ENCODE measurements around the gene SHD.

DNA sequence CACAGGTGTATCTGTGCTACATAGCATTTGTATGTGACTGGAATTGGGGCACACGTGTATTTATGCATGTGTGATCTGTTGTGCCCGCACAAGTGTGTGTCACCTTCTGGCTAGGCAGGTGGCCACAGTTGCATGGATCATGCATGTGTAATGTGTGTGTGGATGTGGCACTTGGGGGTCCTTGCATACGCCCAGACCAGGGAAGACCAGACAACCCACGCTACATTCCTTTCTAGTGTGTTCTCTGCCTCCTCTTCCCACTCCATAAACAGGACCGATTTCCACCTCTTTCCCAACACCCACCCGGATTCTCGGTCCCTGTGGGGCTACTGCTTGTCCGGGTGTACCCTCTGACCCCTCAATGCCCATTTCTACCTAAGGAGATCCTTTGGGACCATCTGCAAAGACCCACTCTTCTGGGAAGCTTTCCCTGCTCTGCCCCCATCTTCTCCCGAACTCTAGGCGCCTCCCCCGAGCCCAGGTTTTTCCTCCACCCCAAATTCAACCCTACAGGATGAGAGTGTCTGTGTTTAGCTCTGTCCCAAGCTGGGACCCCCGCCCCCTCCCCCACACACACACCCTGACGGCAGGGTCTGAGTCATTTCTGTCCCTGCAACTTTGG lies 47.3 kb downstream of the SHD start:
- TF ChIP-seq, protein P1, sequence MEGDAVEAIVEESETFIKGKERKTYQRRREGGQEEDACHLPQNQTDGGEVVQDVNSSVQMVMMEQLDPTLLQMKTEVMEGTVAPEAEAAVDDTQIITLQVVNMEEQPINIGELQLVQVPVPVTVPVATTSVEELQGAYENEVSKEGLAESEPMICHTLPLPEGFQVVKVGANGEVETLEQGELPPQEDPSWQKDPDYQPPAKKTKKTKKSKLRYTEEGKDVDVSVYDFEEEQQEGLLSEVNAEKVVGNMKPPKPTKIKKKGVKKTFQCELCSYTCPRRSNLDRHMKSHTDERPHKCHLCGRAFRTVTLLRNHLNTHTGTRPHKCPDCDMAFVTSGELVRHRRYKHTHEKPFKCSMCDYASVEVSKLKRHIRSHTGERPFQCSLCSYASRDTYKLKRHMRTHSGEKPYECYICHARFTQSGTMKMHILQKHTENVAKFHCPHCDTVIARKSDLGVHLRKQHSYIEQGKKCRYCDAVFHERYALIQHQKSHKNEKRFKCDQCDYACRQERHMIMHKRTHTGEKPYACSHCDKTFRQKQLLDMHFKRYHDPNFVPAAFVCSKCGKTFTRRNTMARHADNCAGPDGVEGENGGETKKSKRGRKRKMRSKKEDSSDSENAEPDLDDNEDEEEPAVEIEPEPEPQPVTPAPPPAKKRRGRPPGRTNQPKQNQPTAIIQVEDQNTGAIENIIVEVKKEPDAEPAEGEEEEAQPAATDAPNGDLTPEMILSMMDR (IDR thresholded peaks at IDR 0.05; ENCODE audit: low read depth, low read length), result no peak
- no peak for TF ChIP-seq POLR2A (IDR thresholded peaks at IDR 0.05; ENCODE audit: extremely low read depth, insufficient read length)
- no peak for TF ChIP-seq MYC (IDR thresholded peaks at IDR 0.05; ENCODE audit: low read depth, low read length)
